K562 (cell line): Measurements from ENCODE around the gene GDF7. TPM values are rescaled to one million over a fixed set of nuclear protein-coding genes. Genes with fewer than 3 reads are reported as not detected.
A peak's percentile ranks its signal among the peaks of the same experiment; 100 is the strongest.

ENCODE experiments used
- ATAC-seq: fragments of 200-7000 bp; cut with Tn5 transposase; 3 replicates; pipeline ENCODE4 v1.9.1; 2020; ENCODE audit warnings: moderate library complexity
- BruUV-seq: library from RNA; stranded (reverse); fragments of 400-500 nt; replicated peaks from 2 replicates; lab custom pipeline; 2021; lab: Mats Ljungman, UMichigan
- CTCF ChIA-PET: fragments of 300-600 bp; formaldehyde crosslinking; extraction: SDS; loops from one replicate; lab custom pipeline; 2021; ENCODE audit warnings: low intra/inter-chr PET ratio; lab: Yijun Ruan, JAX
- POLR2A ChIA-PET: fragments of 300-600, 350-650 bp; sonication (Branson Sonifier 250); formaldehyde crosslinking; extraction: SDS; loops from one replicate; lab custom pipeline; 2021; ENCODE audit warnings: antibody characterized with exemption, inconsistent platforms; lab: Yijun Ruan, JAX
- DNase-seq, 4 experiments: peaks; one replicate each; pipeline versions ENCODE4 v3.0.0 to v3.0.0-alpha.2; 2011 to 2018; ENCODE audit warnings: low spot score in 3 of 4, mixed read lengths in 3 of 4; ENCODE audit errors: extremely low read depth in 1 of 4
- FAIRE-seq: peaks from 2 replicates; lab custom pipeline; 2011; peaks lifted over from hg19 to GRCh38; lab: Jason Lieb, UNC
- H2AFZ ChIP-seq: 2 replicates; pipeline ENCODE4 v1.6.0; 2011; ENCODE audit warnings: low read depth, low read length, control low read depth, inconsistent platforms
- H3K27ac ChIP-seq: fragments of 200-600 bp; 3 replicates; pipeline ENCODE4 v1.8.0; 2011; ENCODE audit warnings: low read depth, mild to moderate bottlenecking, control low read depth, inconsistent platforms, low read length, moderate library complexity, mixed read lengths; ENCODE audit errors: extremely low read depth
- H3K27me3 ChIP-seq, 2 experiments: fragments of 300-600 bp in 1 of 2; 2 replicates in 1 of 2; 3 replicates in 1 of 2; pipeline versions ENCODE4 v1.6.0 to v1.8.0; 2011; ENCODE audit warnings: inconsistent platforms in 2 of 2, low read length in 2 of 2, mild to moderate bottlenecking in 1 of 2, mixed read lengths in 1 of 2, moderate library complexity in 1 of 2; ENCODE audit not compliant: control insufficient read depth in 2 of 2, insufficient read depth in 2 of 2
- H3K36me3 ChIP-seq: fragments of 300-600 bp; 3 replicates; pipeline ENCODE4 v1.8.0; 2011; ENCODE audit warnings: mild to moderate bottlenecking, low read length, inconsistent platforms; ENCODE audit not compliant: control insufficient read depth, insufficient read depth
- H3K4me1 ChIP-seq, 2 experiments: fragments of 200-600 bp in 1 of 2; replicated peaks in 1 of 2; 2 replicates in 1 of 2; 3 replicates in 1 of 2; pipeline versions ENCODE4 v1.5.1 to v1.8.0; 2011; ENCODE audit warnings: inconsistent platforms in 2 of 2, low read length in 2 of 2, mild to moderate bottlenecking in 1 of 2, mixed read lengths in 1 of 2, moderate library complexity in 1 of 2; ENCODE audit not compliant: control insufficient read depth in 2 of 2, insufficient read depth in 2 of 2
- H3K4me2 ChIP-seq: 2 replicates; pipeline ENCODE4 v1.6.1; 2011; ENCODE audit warnings: low read length, control low read depth, inconsistent platforms, mixed read lengths; ENCODE audit not compliant: insufficient read depth
- H3K4me3 ChIP-seq: fragments of 200-600 bp; sonication (generic), shearing (Covaris generic); 2 replicates; pipeline ENCODE4 v1.5.1; 2016; ENCODE audit warnings: control low read depth, inconsistent platforms
- H3K79me2 ChIP-seq: fragments of 200-600 bp; 3 replicates; pipeline ENCODE4 v1.8.0; 2011; ENCODE audit warnings: low read length, inconsistent platforms; ENCODE audit not compliant: control insufficient read depth, insufficient read depth
- H3K9ac ChIP-seq, 2 experiments: 2 replicates each; pipeline versions ENCODE4 v1.6.0 to v1.6.1; 2011; ENCODE audit warnings: low read depth in 2 of 2, low read length in 2 of 2, control low read depth in 1 of 2, inconsistent platforms in 1 of 2, mild to moderate bottlenecking in 1 of 2, mixed read lengths in 1 of 2; ENCODE audit not compliant: insufficient read depth in 1 of 2
- H3K9me1 ChIP-seq: one replicate; pipeline ENCODE4 v1.6.0; 2011; ENCODE audit warnings: inconsistent platforms, mild to moderate bottlenecking, low read length, moderate library complexity; ENCODE audit not compliant: control insufficient read depth, insufficient read depth
- H3K9me3 ChIP-seq: replicated peaks from 2 replicates; pipeline ENCODE4 v1.5.1; 2011; ENCODE audit warnings: low read depth, low read length, inconsistent platforms; ENCODE audit not compliant: control insufficient read depth, insufficient read depth
- H4K20me1 ChIP-seq: replicated peaks from 2 replicates; pipeline ENCODE4 v1.6.1; 2011; ENCODE audit warnings: low read length, inconsistent platforms, mixed read lengths; ENCODE audit not compliant: control insufficient read depth, insufficient read depth
- BCOR ChIP-seq: fragments of 450-650 bp; IDR thresholded peaks from 2 replicates; pipeline ENCODE4 v1.6.1; 2016
- CBFB ChIP-seq: sonication (generic); formaldehyde crosslinking; IDR thresholded peaks from 2 replicates; pipeline ENCODE4 v1.4.0; 2020; ENCODE audit warnings: mild to moderate bottlenecking, missing genetic modification reagents
- DNMT1 ChIP-seq: fragments of 450-650 bp; IDR thresholded peaks from 2 replicates; pipeline ENCODE4 v1.6.1; 2016; ENCODE audit warnings: antibody characterized with exemption, mild to moderate bottlenecking
- IRF2 ChIP-seq: sonication (generic); formaldehyde crosslinking; IDR thresholded peaks from 2 replicates; pipeline ENCODE4 v1.8.1; 2022; ENCODE audit warnings: mild to moderate bottlenecking, missing genetic modification reagents
- KDM5B ChIP-seq: fragments of 200-600 bp; sonication (generic); IDR thresholded peaks from 2 replicates; pipeline ENCODE4 v1.6.1; 2012; ENCODE audit warnings: low read depth, mild to moderate bottlenecking, moderate library complexity, low read length, control low read depth, inconsistent platforms; ENCODE audit not compliant: insufficient replicate concordance
- LEF1 ChIP-seq: fragments of 450-650 bp; IDR thresholded peaks from 2 replicates; pipeline ENCODE4 v1.6.1; 2016; ENCODE audit warnings: mild to moderate bottlenecking
- PTRF ChIP-seq: fragments of 450-650 bp; IDR thresholded peaks from 2 replicates; pipeline ENCODE4 v1.6.1; 2016; ENCODE audit warnings: mild to moderate bottlenecking, missing genetic modification characterization, missing compliant biosample characterization
- RAD21 ChIP-seq, 2 experiments: fragments of 250-450 bp in 1 of 2; fragments of 450-650 bp in 1 of 2; sonication (Bioruptor Pico) in 1 of 2; formaldehyde crosslinking in 1 of 2; IDR thresholded peaks in 1 of 2; conservative IDR thresholded peaks in 1 of 2; 2 replicates each; pipeline versions ENCODE4 v1.4.0 to v1.8.0; 2020 to 2022; ENCODE audit warnings: mild to moderate bottlenecking in 2 of 2, moderate library complexity in 1 of 2
- RBBP5 ChIP-seq: fragments of 200-600 bp; sonication (generic); IDR thresholded peaks from 2 replicates; pipeline ENCODE4 v1.6.1; 2012; ENCODE audit warnings: borderline replicate concordance, mild to moderate bottlenecking, low read length, control low read depth, inconsistent platforms; ENCODE audit not compliant: insufficient read depth, poor library complexity, severe bottlenecking
- SMAD1 ChIP-seq: fragments of 150-350 bp; IDR thresholded peaks from 2 replicates; pipeline ENCODE4 v1.6.1; 2014; ENCODE audit warnings: low read length, low read depth; ENCODE audit not compliant: partially characterized antibody
- SRSF9 ChIP-seq: fragments of 200-400 bp; formaldehyde crosslinking; IDR thresholded peaks from 2 replicates; pipeline ENCODE4 v1.6.1; 2017; ENCODE audit warnings: low read depth, low read length, borderline replicate concordance
- THRAP3 ChIP-seq: fragments of 450-650 bp; IDR thresholded peaks from 2 replicates; pipeline ENCODE4 v1.6.1; 2016; ENCODE audit warnings: mild to moderate bottlenecking, inconsistent platforms, borderline replicate concordance
- ZNF143 ChIP-seq: sonication (generic); formaldehyde crosslinking; IDR thresholded peaks from 2 replicates; pipeline ENCODE4 v1.9.0; 2022; ENCODE audit warnings: mild to moderate bottlenecking, missing genetic modification reagents
- ZNF175 ChIP-seq: fragments of 200-800 bp; sonication (Bioruptor generic); IDR thresholded peaks from 2 replicates; pipeline ENCODE4 v1.6.1; 2016; ENCODE audit warnings: low read depth, mild to moderate bottlenecking, missing genetic modification characterization, missing compliant biosample characterization
- ZNF354B ChIP-seq: fragments of 250-450 bp; sonication (Bioruptor Pico); IDR thresholded peaks from 2 replicates; pipeline ENCODE4 v1.4.0; 2020
- ZNF57 ChIP-seq: fragments of 450-650 bp; formaldehyde crosslinking; IDR thresholded peaks from 2 replicates; pipeline ENCODE4 v1.4.0; 2020; ENCODE audit warnings: mild to moderate bottlenecking, moderate library complexity
- WGBS: fragments of 100-300 bp; shearing (Covaris generic); methylation state at CpG from one replicate; pipeline ENCODE4 v1.1.6; 2016; ENCODE audit warnings: low coverage, mixed read lengths; ENCODE audit not compliant: insufficient coverage; ENCODE audit errors: missing lambda C conversion rate; 5-methylcytosine and 5-hydroxymethylcytosine counted together
- in situ Hi-C: fragments of 300-500 bp; cut with MboI; formaldehyde crosslinking; loops from 4 replicates; pipeline ENCODE4 v1.15.0; 2018; ENCODE audit warnings: inconsistent platforms, mixed read lengths
- intact Hi-C: fragments of 100-400 bp; cut with micrococcal nuclease; formaldehyde crosslinking; loops from 2 replicates; pipeline ENCODE4 v1.14.2; 2022
- polyA plus RNA-seq, 8 experiments: library from polyadenylated mRNA; depleted of rRNA in 4 of 8; stranded (reverse) in 5 of 8; unstranded in 3 of 8; fragments of >200 nt; fragmentation: Nextera tagmentation in 2 of 8; fragmentation: Illumina TruSeq in 1 of 8; extraction: Ambion mirVana in 2 of 8; extraction: Trizol in 1 of 8; gene quantifications; 2 replicates each; pipeline versions ENCODE4 v1.2.1 to v1.2.3, GENCODE V29; 2011 to 2014; ENCODE audit warnings: inconsistent platforms in 1 of 8, missing spikeins in 1 of 8
- total RNA-seq, 7 experiments: library from RNA; depleted of rRNA in 6 of 7; stranded (reverse); fragments of >200 nt in 6 of 7; fragmentation: Illumina TruSeq in 2 of 7; extraction: Trizol in 2 of 7; gene quantifications; 2 replicates each; pipeline versions ENCODE4 v1.2.1 to v1.2.3, GENCODE V29; 2011 to 2021; ENCODE audit warnings: low replicate concordance in 1 of 7
- TF ChIP-seq, protein P1 (sequence below): sonication (generic); formaldehyde crosslinking; IDR thresholded peaks from 2 replicates; pipeline ENCODE4 v1.8.1; 2023; ENCODE audit warnings: mild to moderate bottlenecking, missing genetic modification reagents

Gene GDF7
- total and polyA plus RNA-seq, 9 of the 15 experiments (the other 6 are each of a cell fraction or from before 2014, with no cell fraction given): 0.01 TPM; not detected in 7

DNA sequence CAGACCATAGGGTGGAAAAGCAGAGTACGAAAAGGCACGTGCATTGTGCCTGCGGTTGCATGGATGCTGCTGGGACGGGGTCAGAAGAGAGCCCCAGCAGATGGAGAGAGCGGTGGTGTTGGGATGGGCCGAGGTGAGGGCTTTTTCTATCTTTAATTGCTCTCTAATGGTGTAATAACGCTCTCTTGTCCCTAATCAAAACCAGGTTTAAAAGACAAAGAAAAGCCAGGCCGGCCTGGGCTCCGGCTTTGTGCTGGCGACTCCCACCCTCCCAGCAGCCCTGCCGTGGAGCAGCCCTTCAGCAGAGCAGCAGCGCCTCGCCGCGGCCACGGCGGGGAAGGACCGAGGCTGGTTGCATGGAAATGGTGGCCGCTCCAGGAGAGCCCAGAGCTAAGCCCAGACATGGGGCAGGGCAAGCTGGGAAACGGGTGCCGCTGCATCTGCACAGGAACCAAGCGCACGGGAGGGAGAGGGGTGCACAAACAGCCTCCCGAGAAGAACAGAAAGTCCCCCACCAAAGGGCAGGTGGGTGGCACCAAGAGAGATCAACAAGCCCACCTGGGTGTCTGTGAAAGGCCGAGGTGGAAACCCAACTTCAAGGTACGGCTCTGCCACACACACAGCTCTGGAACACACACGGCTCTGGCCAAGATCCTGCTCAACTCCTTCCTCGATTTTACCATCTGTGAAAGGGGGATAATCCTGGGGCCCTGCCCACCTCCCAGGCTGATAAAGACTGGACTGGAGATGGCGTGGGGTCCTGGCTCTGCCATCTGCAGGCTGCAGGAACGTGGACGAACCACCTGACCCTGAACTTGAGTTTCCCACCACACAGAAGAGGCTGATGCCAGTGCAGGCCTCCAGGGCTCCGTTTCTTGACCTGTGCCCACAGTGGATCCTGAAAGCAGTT lies 31.0 kb upstream of the GDF7 start:
- no TSS peak for BruUV-seq
- no peaks in the 10 kb centered on the region for H4K20me1 ChIP-seq
- no peak overlapping the region; the same call in 1 of the 2 replicates for H2AFZ ChIP-seq
- no peak overlapping the region; the same call in 1 of the 2 replicates for H3K4me2 ChIP-seq
- H3K36me3 ChIP-seq: no peaks in the 10 kb centered on the region
- H3K79me2 ChIP-seq: no peaks in the 10 kb centered on the region
- H3K9me3 ChIP-seq: no peaks in the 10 kb centered on the region
- peaks cover 0 to 13% of the 10 kb centered on the region in 2 experiments; a peak in 1 of 5 replicates for H3K4me1 ChIP-seq
- no peaks in the 10 kb centered on the region for H3K9me1 ChIP-seq
- DNase-seq: peak; percentile 84 to 86 (median 85)
- intact Hi-C loops: loop anchor here (1.0 to 10.0 kb wide), 3 partner anchors 193 to 381 kb away; no protein-coding TSS in a partner anchor
- in situ Hi-C loops: loop anchor here (5.0 to 10.0 kb wide), 2 partner anchors 194 to 541 kb away; no protein-coding TSS in a partner anchor
- no peaks in the 10 kb centered on the region for H3K27me3 ChIP-seq
- 20% methylated on average over 31 of the region's 32 CpGs for WGBS
- peak; percentile 84 for FAIRE-seq
- ChIA-PET POLR2A (interaction anchor here (0.6 to 0.8 kb wide), 3 partner anchors 40 to 99 kb away, joined by 3 to 4 read pairs (median 3); no protein-coding TSS in a partner anchor), CTCF (interaction anchor here (0.6 to 3.9 kb wide), 11 partner anchors 15 to 680 kb away, joined by 3 to 54 read pairs (median 4); partner anchors contain the start of gene HS1BP3)
- H3K9ac ChIP-seq: peak overlapping the region in 1 of 2 experiments; percentile 59; a peak in 1 of 4 replicates
- no peak overlapping the region for H3K4me3 ChIP-seq
- H3K27ac ChIP-seq: no peak overlapping the region
- peak; percentile 98 for ATAC-seq
- TF ChIP-seq THRAP3 (no peak), ZNF143 (peak; percentile 57; the same call in 1 of the 2 replicates), PTRF (no peak), KDM5B (no peak), ZNF175 (CRISPR knock-in tag) (no peak), SRSF9 (no peak), SMAD1 (no peak), IRF2 (CRISPR knock-in tag) (no peak), BCOR (no peak), ZNF354B (no peak), RAD21 (CRISPR knock-in tag; conservative IDR thresholded peaks at IDR 0.05 in 1 of 2, IDR thresholded peaks at IDR 0.05 in 1 of 2) (peak; percentile 99 to 100), LEF1 (no peak), ZNF57 (no peak), CBFB (no peak), DNMT1 (no peak), RBBP5 (no peak)
- TF ChIP-seq, protein P1, sequence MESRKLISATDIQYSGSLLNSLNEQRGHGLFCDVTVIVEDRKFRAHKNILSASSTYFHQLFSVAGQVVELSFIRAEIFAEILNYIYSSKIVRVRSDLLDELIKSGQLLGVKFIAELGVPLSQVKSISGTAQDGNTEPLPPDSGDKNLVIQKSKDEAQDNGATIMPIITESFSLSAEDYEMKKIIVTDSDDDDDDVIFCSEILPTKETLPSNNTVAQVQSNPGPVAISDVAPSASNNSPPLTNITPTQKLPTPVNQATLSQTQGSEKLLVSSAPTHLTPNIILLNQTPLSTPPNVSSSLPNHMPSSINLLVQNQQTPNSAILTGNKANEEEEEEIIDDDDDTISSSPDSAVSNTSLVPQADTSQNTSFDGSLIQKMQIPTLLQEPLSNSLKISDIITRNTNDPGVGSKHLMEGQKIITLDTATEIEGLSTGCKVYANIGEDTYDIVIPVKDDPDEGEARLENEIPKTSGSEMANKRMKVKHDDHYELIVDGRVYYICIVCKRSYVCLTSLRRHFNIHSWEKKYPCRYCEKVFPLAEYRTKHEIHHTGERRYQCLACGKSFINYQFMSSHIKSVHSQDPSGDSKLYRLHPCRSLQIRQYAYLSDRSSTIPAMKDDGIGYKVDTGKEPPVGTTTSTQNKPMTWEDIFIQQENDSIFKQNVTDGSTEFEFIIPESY: peak; percentile 60; the same call in 1 of the 2 replicates
